Calu3 (cell line): ENCODE results near the gene WBP2. TPM values are rescaled to one million over a fixed set of nuclear protein-coding genes. Genes with fewer than 3 reads are reported as not detected.
"Not testable (repeated sequence)": the region's sequence is repeated elsewhere in the genome, so short reads cannot be mapped to it uniquely, and the experiment has no call there.

Experiments
- BruUV-seq: library from RNA; stranded (reverse); fragments of 400-500 nt; replicated peaks from 2 replicates; lab custom pipeline; 2021; lab: Mats Ljungman, UMichigan
- CTCF ChIA-PET: fragments of 300-600 bp; sonication (Branson Sonifier 250); formaldehyde crosslinking; loops from one replicate; lab custom pipeline; 2022; ENCODE audit warnings: antibody characterized with exemption; lab: Charles Lee
- DNase-seq: peaks from one replicate; pipeline ENCODE4 v3.0.0; 2022
- H3K27ac Mint-ChIP-seq: one replicate; pipeline ENCODE4 v1.8.0; 2022; ENCODE audit warnings: mixed read lengths; ENCODE audit not compliant: unreplicated experiment
- H3K27me3 Mint-ChIP-seq: one replicate; pipeline ENCODE4 v1.8.0; 2022; ENCODE audit warnings: mixed read lengths; ENCODE audit not compliant: unreplicated experiment
- H3K36me3 Mint-ChIP-seq: one replicate; pipeline ENCODE4 v1.8.0; 2022; ENCODE audit warnings: mild to moderate bottlenecking, moderate library complexity, mixed read lengths; ENCODE audit not compliant: insufficient read depth, unreplicated experiment
- H3K4me1 Mint-ChIP-seq: one replicate; pipeline ENCODE4 v1.8.0; 2022; ENCODE audit warnings: mild to moderate bottlenecking, low read depth, mixed read lengths; ENCODE audit not compliant: unreplicated experiment
- H3K4me3 Mint-ChIP-seq: one replicate; pipeline ENCODE4 v1.8.0; 2022; ENCODE audit warnings: mild to moderate bottlenecking, low read depth, moderate library complexity, mixed read lengths; ENCODE audit not compliant: unreplicated experiment
- H3K9me3 Mint-ChIP-seq: one replicate; pipeline ENCODE4 v1.8.0; 2022; ENCODE audit warnings: low read depth, mixed read lengths; ENCODE audit not compliant: unreplicated experiment
- intact Hi-C: fragments of 100-400 bp; cut with micrococcal nuclease; formaldehyde crosslinking; loops from one replicate; pipeline ENCODE4 v1.10.0; 2022; ENCODE audit not compliant: unreplicated experiment
- total RNA-seq: library from RNA; stranded (reverse); gene quantifications from 2 replicates; pipeline ENCODE4 v1.2.3, GENCODE V29; 2022
- TF ChIP-seq, protein P1 (sequence below): fragments of 200-600 bp; IDR thresholded peaks from one replicate; pipeline ENCODE4 v1.8.0; 2022; ENCODE audit warnings: antibody characterized with exemption; ENCODE audit not compliant: unreplicated experiment

Gene WBP2
- total RNA-seq, 1 experiment from 2014 or later: 126 TPM

DNA sequence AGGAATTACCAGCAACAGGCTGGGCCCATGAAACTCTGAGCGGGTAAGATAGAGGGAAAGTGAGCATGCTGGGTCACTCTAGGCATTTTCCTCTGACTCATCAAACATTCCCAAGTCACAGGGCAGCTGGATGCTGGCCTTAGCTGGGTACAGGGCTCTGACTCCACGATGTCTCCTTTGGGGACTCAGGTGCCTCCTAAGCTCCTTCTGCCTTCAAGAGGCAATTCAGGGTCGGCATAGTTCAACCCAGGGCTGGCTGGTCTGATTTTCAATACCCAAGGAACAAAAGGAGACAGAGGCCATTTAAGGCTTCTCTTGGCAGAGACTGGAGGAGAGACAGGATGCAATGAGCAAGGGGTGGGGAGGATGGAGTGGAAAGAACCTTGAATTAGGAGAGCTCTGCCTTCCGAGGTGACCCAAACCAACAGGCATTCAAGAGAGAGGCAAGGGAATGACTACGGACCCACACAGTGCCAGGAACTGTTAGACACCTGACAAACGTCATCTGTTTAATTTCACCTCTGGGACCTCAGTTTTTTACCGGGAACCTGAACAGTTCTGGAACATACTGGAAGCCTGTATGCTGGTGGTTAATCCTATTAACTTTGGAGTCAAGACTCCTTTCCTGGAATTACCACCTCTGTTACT, 910 bp downstream of the WBP2 start:
- TF ChIP-seq, protein P1, sequence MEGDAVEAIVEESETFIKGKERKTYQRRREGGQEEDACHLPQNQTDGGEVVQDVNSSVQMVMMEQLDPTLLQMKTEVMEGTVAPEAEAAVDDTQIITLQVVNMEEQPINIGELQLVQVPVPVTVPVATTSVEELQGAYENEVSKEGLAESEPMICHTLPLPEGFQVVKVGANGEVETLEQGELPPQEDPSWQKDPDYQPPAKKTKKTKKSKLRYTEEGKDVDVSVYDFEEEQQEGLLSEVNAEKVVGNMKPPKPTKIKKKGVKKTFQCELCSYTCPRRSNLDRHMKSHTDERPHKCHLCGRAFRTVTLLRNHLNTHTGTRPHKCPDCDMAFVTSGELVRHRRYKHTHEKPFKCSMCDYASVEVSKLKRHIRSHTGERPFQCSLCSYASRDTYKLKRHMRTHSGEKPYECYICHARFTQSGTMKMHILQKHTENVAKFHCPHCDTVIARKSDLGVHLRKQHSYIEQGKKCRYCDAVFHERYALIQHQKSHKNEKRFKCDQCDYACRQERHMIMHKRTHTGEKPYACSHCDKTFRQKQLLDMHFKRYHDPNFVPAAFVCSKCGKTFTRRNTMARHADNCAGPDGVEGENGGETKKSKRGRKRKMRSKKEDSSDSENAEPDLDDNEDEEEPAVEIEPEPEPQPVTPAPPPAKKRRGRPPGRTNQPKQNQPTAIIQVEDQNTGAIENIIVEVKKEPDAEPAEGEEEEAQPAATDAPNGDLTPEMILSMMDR: no peak
- intact Hi-C loops: no loop called here
- H3K4me1 Mint-ChIP-seq: peaks cover 8% of the 10 kb centered on the region
- H3K36me3 Mint-ChIP-seq: peaks cover 42% of the 10 kb centered on the region
- no peak for DNase-seq
- H3K27ac Mint-ChIP-seq: no peak overlapping the region
- H3K4me3 Mint-ChIP-seq: no peak overlapping the region
- no peaks in the 10 kb centered on the region for H3K27me3 Mint-ChIP-seq
- H3K9me3 Mint-ChIP-seq: no peaks in the 10 kb centered on the region
- CTCF ChIA-PET: interaction anchor here (0.6 to 3.2 kb wide), 4 partner anchors 9 to 42 kb away, joined by 3 to 46 read pairs (median 13); partner anchors contain the start of gene UNC13D
- TSS peak; percentile 65 for BruUV-seq

DNA sequence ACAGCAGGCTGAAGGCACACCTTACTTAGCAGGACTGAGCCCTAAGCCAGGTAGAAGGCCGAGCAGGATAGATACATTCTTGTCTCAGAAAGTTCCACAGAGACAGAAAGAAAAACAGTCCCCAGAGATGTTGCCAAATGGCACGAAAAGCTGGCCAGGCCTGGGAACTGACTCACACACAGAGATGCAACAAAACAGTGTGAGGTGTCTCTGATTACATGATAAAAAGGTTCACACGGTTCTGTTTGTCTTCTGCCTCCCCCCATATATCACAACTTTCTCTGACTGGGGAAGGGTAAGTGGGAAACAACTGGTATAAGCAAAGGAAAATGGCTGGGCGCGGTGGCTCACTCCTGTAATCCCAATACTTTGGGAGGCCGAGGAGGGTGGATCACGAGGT, 1.7 kb downstream of the WBP2 start:
- Mint-ChIP-seq H3K9me3 (no peaks in the 10 kb centered on the region), H3K36me3 (peaks cover 48% of the 10 kb centered on the region), H3K27me3 (no peaks in the 10 kb centered on the region), H3K4me3 (no peak overlapping the region), H3K4me1 (peaks cover 8% of the 10 kb centered on the region), H3K27ac (no peak overlapping the region)
- CTCF ChIA-PET: interaction anchor here (0.6 to 3.2 kb wide), 4 partner anchors 8 to 158 kb away, joined by 3 to 46 read pairs (median 13); partner anchors contain the start of gene UNC13D
- TF ChIP-seq, protein P1: no peak
- BruUV-seq: no TSS peak
- DNase-seq: no peak
- intact Hi-C loops: no loop called here

DNA sequence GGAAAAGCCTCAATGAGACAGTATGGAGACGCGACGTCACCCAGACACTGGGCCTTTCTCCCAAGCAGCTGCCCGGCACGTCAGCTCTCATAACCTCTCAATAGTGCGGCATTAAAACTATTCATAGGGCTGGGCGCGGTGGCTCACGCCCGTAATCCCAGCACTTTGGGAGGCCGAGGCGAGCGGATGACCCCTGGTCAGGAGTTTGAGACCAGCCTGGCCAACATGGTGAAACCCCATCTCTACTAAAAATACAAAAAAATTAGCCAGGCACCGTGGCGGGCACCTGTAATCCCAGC, 3.5 kb downstream of the WBP2 start:
- peaks cover 63% of the 10 kb centered on the region for H3K36me3 Mint-ChIP-seq
- H3K27me3 Mint-ChIP-seq, DNase-seq, H3K9me3 Mint-ChIP-seq, CTCF ChIA-PET, intact Hi-C loops, H3K4me1 Mint-ChIP-seq, H3K4me3 Mint-ChIP-seq, H3K27ac Mint-ChIP-seq, BruUV-seq: not testable (repeated sequence)

DNA sequence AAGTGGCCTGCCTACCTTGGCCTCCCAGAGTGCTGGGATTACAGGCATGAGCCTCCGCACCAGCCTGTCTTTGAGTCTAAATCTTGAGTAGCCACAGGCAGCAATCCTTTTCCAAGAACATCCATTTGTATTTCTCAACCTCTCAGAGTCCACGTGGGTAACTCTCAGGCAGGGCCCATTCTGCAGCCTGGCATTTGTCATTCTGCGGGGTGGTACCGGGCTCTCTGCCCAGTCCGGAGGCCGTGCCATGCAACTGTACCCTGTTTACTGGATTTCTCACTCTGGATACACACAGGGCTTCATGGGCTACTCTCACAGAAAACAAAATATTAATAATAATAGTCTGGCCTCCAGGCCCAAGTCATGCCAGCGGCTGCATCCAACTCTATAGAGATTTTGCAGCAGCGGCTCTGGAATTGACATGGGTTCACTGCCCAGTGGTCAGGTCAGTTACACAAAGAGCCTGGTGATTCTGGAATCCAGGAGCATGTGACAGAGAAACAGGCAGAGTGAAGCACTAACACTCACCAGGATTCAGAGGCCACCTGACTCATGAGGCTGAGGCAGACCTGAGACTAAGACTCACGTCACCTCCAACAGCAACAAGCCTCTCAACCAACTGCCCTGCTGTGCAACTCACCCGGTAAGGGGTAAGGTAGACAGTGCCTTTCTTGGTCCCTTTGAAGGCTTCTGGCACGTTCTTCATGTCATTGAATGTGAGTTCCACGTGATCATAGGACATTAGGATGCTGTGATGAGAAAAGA, 4.0 kb downstream of the WBP2 start:
- intact Hi-C loops: no loop called here
- TF ChIP-seq, protein P1: no peak
- Mint-ChIP-seq H3K4me1 (peaks cover 8% of the 10 kb centered on the region), H3K36me3 (peaks cover 68% of the 10 kb centered on the region), H3K27me3 (no peaks in the 10 kb centered on the region), H3K27ac (no peak overlapping the region), H3K9me3 (no peaks in the 10 kb centered on the region), H3K4me3 (no peak overlapping the region)
- DNase-seq: no peak
- BruUV-seq: no TSS peak
- CTCF ChIA-PET: no interaction called here
